CD4-positive, alpha-beta T cell treated with Interleukin-4 for 4 hours (primary cell): ENCODE measurements around the gene C1QC.
"Not testable (repeated sequence)": the region's sequence is repeated elsewhere in the genome, so short reads cannot be mapped to it uniquely, and the experiment has no call there.

ENCODE experiments used
- DNase-seq: peaks from one replicate; pipeline ENCODE4 v3.0.0-alpha.2; 2020

The C1QC gene

DNA sequence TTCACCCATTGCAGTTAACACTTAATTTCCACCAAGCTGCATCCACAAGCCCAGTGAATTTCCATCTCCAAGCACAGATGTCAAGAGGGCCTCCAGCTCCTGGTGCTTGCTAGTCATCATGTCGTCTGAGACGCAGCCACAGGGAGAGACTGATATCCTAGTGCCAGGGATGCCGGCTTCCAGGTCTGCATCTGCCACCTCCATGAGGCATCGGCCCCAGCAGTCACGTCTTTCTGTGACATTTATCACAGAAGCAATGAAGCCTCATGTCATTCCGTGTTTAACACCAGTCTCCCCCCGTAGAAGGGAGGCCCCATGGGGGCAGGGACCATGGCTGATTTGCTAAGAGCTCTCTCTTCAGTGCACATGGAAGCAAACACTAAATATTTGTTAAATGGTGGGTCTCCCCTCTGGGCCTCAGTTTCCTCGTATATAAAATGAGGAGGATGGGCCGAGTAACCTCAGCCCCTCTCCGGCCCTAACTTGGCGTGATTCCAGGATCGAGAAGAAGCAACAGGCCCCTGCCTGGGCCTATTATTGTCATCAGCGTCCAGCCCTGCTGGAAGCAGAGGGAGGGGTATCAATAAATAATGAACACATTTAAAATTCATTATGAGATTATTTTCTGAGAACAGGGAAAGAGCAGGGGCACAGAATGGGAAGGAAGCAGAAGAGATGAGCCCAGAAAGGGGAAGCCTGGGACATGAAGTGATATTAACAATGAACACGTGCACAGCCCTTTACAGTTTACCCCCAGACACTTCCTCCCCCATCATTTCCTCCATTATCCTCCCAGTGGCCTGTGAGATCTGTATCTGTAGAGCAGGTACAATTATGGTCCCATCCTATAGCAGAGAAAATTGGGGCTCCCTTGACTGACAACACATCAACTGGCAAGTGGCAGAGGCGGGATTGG lies 8.8 kb downstream of the C1QC start:
- no peak for DNase-seq

DNA sequence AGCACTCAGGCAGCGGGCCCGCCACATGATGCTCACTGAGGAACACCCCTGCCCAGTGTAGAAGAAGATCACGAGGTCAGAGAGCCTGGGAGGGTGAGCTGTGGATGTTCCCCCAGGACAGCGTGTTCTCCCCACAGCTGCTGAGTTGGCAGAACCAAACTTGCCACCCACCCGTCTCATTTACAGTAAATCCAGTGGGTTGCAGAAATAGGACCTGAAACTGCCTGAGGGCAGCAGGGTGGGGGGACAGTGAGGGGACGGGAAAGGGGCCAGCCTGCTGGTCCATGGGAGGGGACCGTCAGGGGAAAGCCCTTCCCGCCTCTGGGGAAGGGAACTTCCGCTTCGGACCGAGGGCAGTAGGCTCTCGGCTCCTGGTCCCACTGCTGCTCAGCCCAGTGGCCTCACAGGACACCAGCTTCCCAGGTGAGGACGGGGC lies 9.5 kb downstream of the C1QC start, which contains the start of gene C1QB:
TSS of gene C1QB (plus strand) at position 356 of the 436 bp plus-strand sequence. CDS start 6,227 bp downstream, outside the sequence.
- no peak for DNase-seq

DNA sequence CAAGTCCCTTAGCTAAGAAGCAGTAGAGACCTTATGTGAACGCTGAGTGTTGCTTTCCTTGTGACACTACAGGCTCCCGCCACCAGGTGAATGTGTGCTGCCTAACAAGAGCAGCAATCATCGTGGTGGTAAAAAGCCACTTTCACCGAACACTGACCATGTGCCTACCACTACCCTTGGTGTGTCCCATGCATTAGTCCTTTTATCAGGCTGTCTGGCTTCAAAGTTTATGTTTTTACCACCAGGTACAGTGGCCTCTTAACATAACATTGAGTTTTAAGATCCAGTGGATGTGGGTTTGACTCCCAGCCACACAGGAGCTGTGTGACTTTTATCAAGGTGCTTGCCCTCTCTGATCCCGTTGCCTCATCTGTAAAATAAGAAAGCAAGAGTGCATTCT lies 11.3 kb downstream of the C1QC start:
- DNase-seq: no peak

DNA sequence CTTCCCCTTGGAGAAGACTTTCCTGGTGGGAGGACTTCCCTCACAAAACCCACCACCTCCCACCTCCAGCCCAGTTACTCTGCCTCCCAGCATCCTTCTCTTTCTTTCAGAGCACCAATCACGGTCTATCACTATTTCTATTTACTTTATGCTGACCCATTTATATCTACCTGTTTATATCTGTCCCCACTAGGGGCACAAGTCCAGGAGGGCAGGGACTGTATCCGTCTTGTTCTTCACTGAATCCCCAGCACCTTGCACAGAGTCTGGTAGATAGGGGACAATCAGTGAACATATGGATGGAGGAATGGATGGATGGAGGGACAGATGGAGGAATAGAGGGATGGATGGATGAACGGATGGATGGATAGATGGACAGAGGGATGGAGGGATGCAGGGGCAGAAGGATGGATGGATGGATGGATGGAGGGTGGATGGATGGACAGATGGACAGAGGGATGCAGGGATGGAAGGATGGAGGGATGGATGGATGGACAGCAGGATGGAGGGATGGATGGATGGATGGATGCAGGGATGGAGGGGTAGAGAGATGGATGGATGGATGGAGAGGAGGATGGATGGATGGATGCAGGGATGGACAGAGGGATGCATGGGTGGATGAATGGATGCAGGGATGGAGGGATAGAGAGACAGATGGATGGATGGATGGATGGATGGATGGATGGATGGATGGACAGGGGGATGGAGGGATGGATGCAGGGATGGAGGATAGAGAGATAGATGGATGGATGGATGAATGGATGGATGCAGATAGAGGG lies 15.1 kb downstream of the C1QC start:
- no peak for DNase-seq

DNA sequence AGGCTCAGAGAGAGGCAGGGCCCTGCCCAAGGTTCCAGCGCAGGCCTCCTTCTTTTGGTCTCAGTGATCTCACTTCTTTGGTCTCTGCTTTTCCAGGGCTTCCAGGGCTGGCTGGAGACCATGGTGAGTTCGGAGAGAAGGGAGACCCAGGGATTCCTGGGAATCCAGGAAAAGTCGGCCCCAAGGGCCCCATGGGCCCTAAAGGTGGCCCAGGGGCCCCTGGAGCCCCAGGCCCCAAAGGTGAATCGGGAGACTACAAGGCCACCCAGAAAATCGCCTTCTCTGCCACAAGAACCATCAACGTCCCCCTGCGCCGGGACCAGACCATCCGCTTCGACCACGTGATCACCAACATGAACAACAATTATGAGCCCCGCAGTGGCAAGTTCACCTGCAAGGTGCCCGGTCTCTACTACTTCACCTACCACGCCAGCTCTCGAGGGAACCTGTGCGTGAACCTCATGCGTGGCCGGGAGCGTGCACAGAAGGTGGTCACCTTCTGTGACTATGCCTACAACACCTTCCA lies 17.3 kb downstream of the C1QC start:
- DNase-seq: no peak

DNA sequence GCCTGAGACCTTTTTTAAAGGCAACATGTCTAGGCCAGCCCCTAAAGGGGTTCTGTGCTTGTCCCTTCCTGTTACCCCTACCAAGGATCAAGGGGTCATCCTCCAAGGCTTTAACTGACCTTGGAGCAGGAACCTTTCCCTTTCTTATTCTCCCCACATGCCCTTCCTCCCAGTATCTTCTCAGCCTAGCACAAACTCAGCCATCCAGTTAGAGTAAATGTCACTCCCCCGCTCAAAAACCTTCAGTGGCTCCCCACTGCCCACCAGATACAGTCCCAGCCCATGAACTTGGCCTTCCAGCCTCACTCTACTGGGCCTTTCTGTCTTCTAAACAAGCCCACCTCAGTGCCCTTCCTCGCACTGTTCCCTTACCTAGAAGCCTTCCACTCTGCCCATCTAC lies 18.4 kb downstream of the C1QC start:
- no peak for DNase-seq

DNA sequence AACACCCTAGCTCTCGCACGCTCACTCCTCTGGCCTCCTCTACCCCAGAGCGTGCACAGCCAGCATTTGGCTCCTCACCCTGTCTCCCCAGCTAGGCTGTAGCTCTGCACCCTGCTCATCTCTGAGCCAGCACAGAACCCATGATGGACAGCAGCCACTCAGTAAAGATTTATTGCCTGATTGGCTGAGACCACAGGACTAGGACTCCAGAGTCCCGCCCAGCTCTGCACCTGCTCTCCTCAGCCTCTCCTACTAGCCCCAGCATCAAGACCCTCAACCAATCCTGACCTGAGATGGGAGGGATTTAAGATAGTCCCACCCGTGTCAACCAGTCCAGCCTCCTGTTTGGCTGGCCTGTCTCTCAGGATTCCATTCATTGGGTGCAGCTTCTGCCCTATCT lies 18.9 kb downstream of the C1QC start:
- DNase-seq: no peak

DNA sequence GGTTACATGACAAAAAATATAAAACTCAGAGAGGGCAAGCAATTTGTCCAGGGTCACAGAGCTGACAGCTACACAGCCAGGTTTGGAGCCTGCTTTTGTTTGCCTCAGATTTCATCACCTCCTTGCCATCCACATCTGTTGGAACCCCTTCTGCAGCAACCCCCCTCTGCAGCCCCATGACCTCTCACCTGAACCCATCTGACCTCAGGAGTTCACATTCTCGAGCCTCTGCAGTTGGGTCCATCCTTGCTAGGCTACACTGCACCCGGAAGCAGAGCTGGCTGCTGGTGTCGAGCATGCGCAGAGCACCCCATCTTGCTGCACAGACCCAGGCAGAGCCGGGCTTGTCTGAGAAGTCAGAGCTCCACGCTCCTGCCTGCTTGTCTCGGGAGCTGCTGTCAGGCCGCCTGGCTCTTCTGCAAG lies 19.6 kb downstream of the C1QC start:
- DNase-seq: no peak

DNA sequence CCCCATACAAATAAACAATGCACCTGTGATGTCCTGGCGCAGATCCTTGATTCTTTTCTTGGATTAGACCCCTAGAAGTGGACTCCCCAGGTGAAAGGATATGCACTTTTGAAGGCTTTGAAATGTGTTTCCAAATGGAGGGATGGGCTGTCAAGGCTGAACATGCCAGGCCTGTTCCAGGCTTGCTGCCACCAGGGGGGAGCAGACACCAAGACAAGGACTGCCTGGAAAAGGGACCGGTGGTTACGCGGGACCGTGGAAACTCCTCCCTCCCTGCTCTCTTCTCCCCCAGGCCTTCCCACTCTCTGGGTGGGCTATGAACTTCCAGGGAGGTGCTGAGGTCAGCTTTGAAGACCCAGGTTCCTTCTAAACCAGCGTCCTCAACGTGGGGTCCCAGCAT lies 22.3 kb downstream of the C1QC start:
- DNase-seq: no peak

DNA sequence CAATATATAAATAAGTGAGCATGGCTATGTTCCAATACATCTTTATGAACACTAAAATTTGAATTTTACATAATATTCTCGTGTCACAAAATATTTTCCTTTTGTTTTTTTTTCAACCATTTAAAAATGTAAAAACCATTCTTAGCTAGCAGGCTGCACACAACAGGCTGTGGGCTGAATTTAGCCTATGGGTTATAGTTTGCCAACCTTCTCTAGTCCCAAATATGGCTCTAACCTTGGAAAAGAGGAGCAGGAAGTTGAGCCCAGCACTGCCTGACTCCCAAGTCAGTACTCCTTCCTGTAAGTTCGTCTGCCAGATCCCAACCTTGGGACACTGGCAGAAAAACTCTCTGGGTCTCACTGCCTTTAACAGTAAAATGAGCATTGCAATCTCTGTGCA lies 23.0 kb downstream of the C1QC start:
- no peak for DNase-seq

DNA sequence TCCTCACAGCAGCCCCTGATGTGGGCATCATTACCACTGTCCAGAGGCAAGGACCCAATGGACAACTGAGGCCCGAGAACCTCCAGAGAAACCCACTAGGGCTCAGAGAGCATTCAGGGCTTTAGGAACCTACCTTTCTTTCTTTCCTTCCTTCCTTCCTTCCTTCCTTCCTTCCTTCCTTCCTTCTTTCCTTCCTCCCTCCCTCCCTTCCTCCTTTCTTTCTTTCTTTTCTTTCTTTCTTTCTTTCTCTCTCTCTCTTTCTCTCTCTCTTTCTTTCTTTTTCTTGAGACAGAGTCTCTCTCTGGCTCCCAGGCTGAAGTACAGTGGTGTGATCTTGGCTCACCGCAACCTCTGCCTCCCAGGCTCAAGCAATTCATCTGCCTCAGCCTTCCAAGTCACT lies 25.4 kb downstream of the C1QC start:
- not testable (repeated sequence) for DNase-seq

DNA sequence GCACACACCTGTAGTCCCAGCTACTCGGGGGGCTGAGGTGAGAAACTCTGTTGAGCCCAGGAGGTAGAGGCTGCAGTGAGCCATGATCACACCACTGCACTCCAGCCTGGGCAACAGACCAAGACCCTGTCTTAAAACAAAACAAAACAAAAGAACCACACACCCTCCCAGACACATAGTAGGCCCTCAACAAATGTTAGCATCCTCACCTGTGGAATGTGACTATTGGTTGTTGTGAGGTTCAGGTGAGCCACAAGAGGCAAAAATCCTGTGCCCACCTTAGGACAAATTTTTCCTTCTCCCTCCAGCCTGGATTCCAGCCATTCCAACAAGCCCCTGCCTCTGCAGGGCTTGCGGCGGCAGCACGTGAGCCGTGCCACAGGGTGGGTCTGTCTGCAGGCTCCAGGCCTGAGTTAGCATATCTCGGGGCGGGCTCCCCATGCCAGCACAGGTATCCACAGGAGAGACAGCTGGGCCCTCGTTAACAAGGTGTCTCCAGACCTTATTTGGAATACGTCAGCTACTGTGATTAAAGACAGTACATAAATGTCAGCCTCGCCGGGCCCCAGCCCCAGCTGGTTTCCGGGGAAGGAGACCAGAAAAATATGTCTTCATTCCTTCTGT lies 27.0 kb downstream of the C1QC start:
- no peak for DNase-seq

DNA sequence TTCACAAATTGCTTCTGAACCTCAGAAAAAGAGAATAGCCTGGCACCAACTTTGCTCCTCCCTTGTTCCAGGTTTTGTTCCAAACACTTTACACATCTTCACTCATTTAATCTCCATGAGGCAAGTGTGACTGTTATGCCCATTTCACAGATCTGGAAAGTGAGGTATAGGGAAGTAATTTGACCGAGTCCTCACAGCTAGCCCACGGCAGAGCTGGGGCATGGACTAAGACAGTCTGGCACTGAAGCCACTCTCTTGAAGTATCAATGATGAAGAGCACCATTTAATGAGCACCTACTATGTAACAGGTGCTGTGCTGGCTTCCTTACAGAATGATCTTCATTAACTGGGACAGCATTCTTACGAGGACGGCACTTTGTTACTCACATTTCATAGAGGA lies 28.6 kb downstream of the C1QC start:
- DNase-seq: no peak

DNA sequence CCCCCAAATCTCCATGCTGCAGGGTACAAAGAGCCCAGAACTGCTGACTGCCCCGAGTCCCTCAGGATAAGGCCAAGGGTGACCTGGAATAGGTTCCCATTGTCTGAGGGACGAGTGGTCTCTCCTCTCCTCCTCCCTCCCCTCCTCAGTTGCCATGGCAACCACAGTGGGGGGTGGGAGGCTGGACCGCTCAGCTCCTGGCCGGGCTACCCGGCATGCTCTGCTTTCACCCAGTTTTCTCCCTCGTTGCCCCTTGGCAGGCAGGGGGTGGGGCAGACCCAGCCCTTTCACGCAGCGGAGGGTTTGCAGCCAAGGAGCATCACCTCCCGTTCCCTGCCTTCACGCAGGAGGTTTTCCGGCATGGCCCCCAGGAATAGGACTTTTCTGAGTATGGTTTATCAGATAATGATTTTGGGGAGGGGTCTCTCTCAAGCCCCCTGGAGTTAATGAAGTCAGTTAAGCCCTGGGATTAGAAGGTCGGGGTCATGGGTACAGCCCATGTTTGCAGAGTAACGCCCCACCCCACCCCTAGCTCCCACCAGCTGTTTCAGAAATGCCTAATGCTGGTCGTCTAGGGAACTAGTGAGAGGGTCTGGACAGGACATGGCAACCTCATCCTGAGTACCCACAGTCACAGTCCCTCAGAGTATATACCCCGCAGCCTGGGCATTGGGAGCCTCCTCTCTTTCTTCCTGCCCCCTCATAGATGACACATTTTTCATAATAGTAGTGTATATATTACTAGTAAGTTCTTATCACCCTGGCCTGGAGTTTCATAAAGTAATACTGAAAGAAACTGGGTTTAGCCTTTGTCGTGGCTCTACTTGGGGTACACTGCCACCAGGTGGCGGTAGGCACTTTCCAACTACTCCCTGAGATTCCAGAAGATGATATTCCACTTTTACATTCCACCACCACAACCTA lies 30.3 kb downstream of the C1QC start:
- no peak for DNase-seq

DNA sequence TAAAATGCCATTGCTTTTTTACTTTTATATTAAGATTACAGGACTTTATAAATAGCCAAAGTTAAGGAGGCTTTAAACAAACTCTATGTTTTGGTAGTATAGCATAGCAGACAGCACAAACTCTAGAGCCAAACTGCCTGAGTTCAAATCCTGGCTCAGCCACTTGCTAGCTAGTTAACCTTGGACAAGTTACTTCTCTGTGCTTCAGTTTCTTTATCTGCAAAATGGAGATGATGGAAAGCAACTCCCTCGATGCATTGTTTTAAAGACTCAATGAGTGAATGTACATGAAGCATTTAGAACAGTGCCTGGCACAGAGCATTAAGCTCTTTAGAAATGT lies 30.9 kb downstream of the C1QC start:
- DNase-seq: no peak

DNA sequence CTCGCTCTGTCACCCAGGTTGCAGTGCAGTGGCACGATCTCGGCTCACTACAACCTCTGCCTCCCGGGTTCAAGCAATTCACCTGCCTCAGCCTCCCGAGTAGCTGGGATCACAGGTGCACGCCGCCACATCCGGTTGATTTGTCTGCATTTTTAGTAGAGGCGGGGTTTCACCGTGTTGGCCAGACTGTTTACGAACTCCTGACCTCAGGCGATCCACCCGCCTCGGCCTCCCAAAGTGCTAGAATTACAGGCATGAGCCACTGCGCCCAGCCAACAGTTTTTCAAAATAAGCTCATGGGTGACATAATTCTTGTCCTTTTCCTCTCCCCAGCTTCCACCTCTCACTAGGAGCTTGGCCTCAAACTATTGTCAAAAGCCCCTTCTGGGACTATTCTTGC lies 32.7 kb downstream of the C1QC start:
- not testable (repeated sequence) for DNase-seq

DNA sequence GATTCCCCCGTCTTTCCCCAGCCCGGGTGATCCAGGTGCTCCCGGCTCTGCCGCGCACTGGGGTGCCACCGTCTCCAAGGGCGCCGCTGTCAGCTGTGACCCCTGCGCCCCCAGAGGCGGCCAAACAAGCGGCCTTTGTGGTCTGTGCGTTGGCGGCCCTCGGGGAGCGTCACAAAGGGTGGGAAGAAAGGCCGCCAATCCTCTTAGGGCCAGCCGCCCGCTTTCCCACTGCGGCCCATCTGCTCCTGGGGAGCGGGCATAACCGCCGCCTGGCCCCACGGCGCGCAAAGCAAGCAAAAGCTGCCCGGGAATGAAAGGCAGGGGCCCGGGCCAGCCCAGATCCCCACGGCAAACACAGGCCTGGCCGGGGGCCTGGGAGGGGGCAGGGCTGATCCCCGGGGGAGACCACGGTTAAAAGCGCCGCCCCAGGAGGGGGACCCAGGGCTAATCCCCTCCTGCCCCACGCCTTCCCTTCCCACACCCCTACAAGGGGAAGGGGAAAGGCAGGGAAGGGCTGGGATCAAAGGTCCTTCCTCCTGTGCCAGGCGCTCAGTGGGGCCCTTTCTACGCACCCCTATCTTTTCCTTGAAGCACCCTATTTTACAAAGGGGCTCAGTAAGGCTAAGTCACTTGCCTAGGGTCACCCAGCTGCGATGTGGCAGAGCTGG lies 33.6 kb downstream of the C1QC start:
- no peak for DNase-seq

DNA sequence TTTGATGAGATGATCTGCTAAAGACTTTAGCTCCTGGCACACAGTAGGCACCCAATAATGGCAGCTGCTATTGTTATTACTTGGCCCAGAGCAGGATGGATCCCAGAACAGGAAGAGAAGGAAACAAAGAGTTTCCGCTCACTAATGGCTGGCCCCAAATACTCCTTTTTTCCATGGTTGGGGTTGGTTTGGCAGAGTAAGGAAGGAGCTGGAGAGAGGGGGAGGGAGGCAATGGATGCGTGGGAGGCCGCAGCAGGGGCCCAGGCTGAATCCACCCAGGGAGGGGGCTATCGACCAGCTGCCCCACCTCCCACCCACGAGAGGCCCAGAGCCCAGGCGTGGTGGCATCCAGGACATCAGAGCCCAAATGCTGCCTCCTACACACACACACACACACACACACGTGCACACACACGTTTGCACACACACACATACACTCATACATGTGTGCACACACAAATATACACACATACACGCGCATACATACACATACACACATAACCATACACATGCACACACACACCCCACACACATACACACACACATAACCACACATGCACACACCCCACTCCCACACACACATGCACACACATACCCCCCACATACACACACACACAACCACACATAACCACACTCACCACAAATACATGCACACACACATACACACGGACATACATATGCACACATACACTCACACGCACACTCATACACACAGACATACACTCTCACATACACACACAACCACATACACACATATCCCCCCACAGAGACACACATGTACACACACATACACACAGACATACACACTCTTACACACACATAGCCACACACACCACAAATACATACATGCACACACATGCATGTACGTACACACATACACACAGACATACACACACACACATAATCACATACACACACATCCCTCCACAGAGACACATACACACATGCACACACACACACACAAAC lies 34.8 kb downstream of the C1QC start:
- no peak for DNase-seq

DNA sequence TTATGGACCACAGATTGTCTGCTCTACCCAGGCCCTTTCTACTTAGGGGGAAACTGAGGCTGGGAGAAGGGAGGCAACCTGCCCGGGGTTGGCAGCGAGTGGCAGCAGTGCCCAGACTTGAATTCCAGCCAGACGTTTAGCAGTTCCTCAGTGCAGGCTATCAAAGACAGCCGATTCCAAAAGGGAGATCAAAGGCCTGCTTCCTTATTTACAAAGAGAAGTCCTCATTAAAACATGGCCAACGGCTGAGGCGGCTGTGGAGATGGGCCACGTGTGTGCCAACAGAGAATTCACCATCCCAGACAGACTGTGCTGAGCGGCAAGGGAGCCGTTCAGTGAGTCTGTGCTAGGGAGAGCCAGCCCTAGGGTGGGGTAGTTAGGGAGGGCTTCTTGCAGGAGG lies 37.3 kb downstream of the C1QC start:
- no peak for DNase-seq

DNA sequence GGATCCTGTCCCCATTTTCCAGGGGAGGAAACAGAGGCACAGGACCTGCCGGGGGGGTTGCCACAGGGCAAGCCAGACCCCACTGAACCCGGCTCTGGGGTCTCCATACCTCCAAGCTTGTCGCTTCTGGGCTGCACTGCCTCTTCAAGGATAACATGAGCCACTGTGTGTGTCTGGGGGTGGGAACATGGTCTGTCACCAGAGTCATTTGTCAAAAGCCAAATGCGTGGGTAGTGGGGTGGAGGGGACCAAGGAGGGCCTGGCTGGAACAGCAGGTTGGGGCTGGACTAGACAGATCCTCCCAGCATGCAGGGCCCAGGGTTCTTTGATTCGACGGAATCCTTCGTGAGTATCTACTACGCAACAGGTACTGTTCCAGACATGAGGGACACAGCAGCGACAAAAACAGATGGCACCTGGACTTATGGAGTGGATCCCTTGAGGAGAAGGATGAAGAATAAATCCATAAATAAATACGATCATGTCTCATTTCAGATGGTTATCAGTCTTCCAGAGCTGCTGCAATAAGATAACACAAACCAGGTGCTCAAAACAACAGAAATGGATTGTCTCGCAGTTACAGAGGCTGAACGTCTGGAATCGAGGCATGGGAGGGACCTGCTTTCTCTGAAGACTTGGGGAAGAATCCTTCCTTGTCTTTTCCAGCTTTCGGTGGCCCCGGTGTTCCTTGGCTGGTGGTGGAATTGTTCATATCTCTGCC lies 38.3 kb downstream of the C1QC start:
- DNase-seq: no peak
